Renal pelvis (tissue), 4 donors: Measurements from ENCODE around the gene RAD1. TPM values are rescaled to one million over a fixed set of nuclear protein-coding genes. Genes with fewer than 3 reads are reported as not detected.
"Not testable (repeated sequence)": the region's sequence is repeated elsewhere in the genome, so short reads cannot be mapped to it uniquely, and the experiment has no call there.

Experiments
- DNase-seq: peaks from one replicate; pipeline ENCODE4 v3.0.0-alpha.2; 2013
- polyA plus RNA-seq, 3 donors: library from polyadenylated mRNA; unstranded; fragments of 120-200 nt; gene quantifications; one replicate each; pipeline ENCODE4 v1.2.1, GENCODE V29; 2013; ENCODE audit not compliant: insufficient read length in 3 of 3

Gene RAD1
- polyA plus RNA-seq, 3 donors, result 28.9 to 38.5 (median 34.3) TPM

DNA sequence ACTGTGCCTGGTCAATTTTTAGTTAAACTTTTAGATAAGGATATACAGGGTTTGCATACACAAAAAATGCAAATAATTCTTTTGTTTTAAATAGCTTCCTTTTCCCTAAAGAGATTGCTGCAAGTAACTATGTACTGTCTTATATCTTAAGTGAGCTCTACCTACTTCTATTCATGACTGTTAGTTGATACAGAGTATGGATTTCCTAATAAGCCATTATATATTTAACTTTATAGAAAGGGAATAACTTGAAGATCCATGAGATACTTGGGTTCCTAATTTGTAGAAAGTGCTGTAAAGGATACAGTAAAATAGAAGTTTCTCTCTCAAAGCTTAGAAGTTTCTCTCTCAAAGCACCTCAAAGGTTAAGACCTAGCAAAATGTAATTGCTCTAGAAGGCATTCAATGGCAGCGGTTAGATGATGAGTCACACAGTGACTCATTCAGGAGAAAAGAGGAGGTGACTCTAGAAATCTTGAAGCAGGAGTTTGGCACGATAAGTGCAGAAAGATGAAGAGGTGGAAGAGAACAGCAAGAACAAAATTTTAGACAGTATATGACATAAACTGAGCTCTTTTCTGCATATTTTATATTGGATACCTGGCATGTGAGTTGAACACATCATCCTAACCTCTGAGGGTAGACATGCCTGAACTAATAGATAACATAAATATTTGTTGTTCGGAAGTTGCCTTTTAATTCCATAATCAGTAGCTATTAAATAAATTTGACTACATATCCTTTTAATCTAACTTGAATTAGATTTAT lies 8.6 kb upstream of the RAD1 start:
- DNase-seq, result no peak

DNA sequence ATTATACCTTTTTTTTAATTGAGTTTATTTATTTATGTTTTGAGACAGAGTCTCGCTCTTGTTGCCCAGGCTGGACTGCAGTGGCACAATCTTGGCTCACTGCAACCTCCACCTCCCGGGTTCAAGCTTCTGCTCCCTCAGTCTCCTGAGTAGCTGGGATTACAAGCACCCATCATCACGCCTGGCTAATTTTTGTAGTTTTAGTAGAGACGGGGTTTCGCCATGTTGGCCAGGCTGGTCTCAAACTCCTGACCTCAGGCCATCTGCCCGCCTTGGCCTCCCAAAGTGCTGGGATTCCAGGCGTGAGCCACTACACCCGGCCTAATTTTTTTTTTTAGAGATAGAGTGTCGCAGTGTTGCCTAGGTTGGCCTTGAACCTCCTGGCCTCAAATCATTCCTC lies 8.0 kb upstream of the RAD1 start:
- not testable (repeated sequence) for DNase-seq

DNA sequence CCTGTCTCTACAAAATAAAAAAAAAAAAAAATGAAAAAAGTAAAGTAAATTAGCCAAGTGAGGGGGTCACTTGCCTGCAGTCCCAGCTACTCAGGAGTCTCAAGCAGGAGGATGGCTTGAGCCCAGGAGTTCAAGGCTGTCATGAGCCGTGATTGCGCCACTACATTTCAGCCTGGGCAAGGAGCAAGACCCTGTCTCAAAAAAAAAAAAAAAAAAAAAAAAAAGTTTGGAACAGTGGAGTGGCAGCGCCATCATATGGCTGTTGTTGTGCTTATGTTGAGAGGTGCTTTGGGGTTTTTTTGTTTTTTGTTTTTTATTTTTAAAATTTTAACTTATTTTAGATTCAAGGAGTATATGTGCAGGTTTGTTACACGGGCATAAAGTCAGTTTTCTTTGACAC lies 3.8 kb upstream of the RAD1 start:
- DNase-seq, result no peak

DNA sequence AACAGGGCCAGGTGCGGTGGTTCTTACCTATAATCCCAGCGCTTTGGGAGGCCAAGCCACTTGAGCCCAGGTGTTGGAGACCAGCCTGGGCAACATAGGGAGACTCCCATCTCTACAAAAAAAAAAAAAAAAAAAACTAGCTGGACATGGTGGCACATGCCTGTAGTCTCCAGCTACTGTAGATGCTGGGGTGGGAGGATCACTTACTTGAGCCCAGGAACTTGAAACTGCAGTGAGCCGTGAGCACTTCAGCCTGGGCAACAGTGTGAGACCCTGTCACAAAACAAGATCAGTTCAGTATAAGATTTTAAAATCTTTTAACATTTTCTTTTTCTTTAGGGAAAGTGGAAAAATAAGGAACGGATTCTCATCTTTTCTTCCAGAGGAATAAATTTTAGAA lies 2.7 kb upstream of the RAD1 start:
- no peak for DNase-seq

DNA sequence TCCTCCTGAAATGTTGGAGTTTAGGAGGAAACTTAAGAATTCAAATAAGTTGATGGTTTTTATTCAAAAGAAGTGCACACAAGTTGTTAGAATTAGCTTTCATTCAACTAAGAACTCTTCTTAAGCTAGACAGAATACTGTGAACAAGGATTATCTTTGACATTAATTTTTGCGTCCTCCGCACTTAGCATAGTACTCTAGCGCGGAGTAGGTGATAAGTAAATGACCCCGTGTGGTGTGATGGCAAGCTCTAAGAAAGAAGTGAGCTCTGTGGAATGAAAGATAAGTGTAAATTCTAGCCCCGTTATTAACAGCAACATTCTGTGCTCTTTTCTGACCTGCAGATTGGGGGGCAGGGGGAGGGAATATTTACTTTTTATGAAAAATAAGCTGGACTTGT lies 1.2 kb upstream of the RAD1 start:
- DNase-seq, result no peak

DNA sequence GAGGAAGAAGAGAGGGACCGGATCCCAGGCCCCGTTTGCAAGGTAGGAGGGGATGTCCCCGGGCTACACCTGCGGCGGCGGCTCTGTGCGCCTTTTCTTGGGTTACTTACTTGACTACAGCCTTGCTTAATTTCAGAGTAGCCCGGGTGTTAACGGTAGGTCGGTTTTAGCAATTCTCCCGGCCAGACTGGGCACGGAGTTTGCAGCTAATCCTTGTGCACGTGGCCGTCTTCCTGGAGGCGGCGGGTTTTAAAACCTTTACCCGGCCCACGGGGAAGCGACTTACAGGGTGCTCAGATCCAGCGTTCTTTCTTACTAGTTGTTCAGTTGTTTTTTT lies 520 bp upstream of the RAD1 start:
- no peak for DNase-seq

DNA sequence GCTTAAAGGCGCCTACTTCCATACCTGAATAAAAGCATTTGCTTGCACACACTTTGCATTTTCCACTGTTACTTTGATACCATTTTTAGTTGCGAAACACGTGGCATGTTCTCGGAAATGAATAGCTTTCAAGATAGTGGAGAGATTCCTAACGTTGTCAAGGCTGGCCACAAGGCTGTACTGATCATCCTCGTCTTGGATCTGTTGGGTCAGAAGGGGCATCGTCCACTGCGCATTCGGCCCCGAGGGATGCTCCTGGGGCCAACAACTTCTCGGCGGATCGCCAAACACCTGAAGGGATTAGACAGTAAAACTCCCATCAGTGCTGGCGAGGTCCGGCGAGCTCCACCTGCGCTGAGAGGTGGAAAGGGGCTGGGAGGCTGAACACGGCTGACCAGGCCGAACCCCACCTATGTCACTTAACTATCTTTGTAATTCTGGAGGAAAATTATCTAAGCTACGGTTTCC lies 599 bp downstream of the RAD1 start:
- DNase-seq, result no peak

DNA sequence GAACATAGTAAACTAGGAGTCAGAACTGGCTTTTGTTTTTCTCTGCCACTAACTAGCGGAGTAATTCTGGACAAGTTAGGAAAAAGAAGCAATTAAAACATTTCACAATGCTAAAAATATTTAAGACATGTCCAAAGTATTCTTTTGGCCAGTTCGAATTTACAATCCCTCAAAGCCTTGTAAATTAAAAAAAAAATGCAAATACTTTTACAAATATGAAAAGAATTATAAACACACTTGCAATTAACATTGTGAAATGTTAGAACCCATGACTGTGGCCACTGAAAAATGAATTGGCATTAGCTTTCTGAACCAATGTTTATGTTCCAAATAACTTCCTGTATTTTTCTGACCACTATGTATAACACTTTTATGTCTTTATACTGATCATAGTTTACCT lies 2.2 kb downstream of the RAD1 start:
- no peak for DNase-seq

DNA sequence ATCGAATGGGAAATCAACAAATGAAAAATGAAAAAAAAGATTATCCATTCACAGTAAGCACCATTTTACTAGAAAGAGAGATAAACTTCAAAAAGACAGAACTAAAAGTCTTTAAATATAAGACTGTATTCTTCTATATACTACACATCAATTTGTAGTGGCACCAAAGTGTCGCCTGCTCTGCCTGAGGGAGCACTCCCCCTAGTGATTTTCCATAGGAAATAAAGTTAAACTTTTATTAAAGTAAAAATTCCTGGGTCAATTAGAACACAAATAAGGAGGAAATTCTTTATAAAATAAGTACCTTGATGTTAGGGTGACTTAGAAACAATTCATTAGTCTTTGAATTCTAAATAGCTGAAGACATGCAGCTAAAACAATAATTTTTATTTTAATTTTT lies 9.7 kb downstream of the RAD1 start:
- DNase-seq, result no peak

DNA sequence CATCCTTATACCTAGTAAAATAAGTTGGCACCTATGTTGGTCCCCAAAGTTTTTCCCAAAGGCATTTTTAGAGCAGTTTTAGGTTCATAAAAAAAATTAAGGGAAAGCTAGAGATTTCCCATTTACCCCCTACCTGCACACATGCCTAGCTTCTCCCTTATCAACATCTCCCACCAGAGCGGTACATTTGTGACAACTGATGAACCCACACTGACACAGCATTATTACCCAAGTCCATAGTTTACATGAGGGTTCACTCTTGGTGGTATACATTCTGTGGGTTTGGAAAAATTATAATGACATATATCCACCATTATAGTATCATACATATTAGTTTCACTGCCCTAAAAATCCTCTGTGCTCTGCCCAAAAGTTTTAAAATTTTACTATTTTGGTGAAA lies 12.0 kb downstream of the RAD1 start:
- DNase-seq, result no peak

DNA sequence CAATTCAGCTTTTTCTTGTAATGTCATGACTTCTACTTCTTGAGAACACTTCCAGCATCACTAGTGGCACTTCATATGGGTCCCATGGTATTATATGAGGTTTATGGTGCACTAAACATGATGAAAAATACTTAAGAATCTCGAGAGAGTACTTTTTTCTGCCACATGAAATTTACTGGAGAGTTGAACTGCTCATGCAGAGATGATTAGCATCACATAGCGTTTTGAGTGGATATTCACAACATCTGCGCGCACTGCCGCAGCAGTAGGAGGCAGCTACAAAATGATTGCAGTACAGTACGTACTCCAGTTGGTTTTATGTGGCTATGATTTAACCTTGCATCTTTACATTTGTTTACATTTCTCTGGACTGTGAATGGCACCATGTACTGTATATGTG lies 14.7 kb downstream of the RAD1 start:
- no peak for DNase-seq

DNA sequence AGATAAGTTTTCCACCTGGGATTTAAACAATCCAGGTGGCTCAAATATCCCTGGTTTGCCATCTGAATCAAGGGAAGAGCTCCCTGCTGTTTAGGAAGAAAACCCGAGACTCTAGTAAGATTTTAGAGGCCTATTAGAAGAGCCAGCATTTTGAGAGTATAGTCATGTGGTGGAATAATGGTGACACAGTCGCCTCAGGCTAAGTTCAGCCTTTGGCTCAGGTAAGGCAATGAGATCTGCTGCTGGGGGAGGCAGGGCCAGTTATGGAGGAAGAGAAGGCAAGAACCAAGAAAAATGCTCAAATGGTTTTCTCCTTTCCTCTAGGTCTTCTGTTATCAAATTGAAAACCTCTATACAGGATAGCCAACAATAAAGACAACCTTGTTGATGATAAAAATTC lies 16.2 kb downstream of the RAD1 start:
- DNase-seq, result no peak

DNA sequence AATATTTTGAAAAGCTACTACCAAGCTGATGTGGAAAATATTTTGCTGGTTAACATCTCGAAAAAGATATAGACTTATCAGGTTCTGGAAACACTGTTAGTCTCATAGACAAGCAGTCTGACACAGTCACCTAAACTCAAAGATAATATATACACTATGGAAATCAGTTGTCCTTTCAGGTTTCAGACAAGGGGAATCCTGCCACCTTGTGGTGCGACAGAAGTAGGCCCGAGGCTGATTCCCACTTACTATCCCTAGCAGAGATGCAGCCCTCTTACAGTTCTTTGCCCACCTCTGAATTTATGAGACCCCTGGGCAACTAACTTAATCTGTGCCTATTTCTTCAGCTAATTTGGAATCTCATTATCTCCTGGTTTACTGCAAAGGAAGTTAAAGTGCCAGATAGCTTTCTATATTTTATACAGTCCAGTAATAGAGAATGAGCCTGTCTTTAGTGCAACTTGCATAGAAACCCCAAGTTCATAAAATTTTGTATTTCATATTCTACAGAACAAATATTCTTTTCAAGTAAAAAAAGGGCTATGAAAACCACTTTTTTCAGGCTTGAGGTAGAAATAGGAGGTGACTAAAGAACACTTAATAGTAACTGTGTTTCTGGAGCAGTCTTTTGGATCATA lies 16.9 kb downstream of the RAD1 start:
- peak; percentile 67 for DNase-seq

DNA sequence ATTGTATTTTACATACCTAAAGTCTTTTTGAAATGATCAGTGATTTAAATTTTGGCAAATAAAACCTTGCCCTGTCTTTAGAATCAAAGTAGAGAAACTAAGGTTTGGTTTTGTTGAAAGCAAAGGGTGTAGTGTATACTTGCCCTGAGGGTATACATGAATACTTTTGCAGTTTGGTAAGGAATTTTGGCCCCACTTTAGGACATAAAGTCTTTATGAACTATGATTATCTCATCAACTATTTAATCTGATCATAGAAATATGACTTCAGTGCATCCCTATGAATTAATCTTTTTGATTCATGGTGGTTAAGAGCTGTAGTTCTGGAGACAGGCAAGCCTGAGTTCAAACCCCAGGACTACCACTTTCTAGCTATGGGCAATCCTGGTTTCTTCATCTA lies 17.7 kb downstream of the RAD1 start:
- no peak for DNase-seq

DNA sequence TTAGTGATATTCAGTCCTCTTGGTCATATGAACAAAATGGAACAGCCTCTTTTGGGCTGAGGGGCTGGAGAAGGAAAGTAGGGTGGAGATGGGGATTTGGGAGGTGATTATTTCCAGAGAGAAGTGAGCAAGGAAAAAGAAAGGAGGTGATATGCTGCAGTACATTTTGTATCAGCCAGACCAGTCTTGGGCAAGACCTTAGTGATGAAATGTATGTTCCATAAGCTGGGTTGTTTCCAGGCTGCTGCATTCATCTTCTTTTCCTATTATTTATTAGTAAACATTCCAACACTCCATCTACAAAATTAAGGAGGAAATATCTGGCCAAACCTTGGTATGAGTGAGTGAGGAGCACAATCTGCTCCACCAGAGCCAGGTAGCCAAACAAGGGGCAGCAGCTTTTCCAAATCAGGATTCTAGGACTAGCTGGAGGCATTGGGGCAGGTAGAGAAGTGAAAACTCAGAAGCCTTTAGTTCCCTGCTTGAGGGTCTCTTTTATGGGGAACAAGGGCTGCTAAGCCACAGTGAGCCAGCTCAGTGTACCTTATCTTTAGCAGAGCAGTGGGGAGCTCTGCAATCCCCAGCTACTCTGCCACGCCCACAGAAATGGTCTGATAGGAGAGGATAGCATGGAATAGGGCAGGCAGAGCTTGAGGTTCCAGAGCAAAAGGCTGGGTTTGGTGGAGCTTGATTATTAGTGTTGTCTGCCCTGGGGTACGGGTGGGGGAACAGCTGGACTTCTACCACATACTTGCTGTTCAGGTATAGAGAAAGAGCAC lies 19.5 kb downstream of the RAD1 start:
- DNase-seq, result no peak

DNA sequence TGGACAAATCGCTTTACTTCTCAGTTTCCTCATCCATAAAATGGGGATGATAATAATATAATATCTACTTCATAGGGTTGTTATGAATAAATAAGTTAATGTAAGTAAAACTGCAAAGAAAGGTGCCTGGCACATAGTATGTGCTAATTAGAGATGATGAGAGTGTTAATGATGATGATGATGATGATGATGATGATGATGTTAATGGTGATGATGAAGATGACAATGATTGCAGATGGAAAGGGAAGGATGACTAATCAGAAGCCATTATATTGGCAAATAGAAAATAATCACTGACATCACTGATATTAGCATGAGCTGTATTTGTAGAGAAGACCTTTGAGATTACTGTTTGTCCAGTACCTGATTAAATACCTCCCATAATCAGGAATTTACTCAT lies 20.6 kb downstream of the RAD1 start:
- no peak for DNase-seq

DNA sequence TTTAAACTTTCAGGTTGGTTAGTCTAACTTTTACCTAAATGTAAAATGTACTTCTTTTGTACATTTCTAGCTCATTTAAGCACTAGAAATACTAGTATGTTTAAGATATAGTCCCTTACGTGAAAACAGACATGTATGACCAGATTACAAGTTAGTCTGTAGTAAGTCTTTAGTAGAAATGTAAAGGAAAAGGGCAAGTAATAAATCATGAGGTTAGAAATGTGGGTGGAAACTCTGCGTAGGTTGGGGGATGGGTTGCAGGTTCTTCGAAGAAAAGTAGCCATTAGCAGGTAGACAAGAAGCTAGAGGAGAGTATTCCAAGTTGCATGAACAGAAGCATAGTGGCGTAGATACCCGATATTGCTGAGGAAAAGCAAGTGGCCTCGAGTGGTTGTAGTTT lies 22.9 kb downstream of the RAD1 start:
- no peak for DNase-seq

DNA sequence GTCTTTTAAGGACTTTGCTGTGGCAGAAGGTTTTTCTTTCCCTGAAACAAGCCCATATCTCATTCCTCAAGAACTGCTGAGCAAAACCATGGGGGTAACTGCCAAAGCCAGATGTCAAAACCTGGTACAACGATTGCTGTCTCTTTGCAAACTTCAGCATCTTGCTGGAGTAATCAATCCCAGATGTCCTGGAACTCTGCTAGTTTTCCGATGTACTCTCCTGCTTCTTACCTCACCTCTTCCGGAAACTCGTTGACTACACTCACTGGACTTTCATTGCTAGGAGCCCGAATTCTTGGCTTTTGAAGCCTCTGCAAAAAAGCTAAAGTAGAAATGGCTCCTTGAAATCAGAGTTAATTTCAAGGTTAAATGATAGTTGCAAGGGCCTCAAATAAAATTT lies 23.3 kb downstream of the RAD1 start:
- no peak for DNase-seq

DNA sequence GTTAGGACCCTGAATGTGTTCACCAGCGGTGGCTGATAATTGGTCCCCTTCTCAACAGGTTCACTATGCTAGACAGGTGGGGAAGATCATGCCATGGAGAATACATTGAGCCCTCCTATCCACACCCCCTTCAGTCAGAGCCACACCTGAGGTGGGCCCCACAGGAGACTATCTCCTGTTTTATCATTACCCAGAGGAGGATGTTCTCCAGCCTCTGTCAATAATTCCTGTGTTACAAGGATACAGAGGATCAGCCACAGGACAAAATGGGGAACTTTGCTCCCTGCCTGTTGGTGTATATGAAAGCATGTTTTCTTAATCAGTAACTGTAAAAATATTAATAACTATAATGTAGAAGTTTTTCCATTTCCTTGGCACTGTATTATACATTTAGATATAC lies 25.9 kb downstream of the RAD1 start:
- no peak for DNase-seq

DNA sequence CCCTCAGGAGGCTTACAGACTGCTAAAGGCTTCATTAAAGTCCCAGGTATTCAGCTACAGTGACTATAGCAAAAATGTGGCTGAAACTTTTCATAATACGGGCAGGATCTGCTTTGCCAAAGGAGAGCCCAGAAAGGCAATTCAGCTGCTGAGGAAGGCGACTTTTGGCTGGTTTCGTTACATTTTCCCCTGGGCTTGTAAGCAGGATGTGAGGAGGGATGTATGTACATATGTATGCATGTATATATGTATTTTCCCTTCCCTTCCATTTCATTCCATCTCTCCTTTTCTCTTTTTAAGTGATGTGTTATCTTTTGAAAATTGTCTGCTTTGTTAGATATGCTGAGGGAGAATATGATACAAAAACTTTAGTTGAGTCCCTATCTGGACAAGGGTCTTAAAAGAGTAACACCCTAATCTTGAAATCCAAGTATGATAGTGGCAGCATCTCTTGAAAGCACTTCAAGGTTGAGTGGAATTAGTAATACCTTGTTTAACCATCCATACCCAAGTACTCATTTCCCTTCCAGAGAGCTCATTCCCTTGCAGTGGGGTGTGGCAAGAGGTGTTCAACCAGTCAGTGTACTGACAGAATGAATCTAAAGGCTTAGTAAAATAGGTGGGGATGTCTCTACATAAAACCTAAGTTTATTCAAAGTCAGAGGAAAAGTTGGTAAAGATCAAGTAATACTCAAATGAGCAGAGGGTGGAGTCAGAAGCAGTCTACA lies 28.7 kb downstream of the RAD1 start:
- no peak for DNase-seq

DNA sequence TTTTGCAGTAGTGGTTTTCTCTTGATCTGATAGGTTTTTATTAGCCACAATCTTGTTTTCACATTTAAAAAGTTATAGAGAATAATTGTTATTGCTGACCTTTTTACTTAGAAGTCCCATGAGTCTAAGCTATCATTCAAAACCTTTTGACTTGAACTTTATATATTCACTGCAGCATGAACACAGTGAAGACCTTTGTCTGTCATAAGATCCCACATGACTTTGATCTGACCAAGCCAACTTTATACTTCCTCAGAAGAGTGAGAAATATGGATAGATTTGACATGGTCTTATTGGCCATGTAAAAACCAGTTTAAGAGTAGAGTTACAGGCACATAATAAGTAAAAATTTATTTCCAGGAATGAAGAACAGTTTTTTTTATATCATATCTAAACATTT lies 34.1 kb downstream of the RAD1 start:
- no peak for DNase-seq

DNA sequence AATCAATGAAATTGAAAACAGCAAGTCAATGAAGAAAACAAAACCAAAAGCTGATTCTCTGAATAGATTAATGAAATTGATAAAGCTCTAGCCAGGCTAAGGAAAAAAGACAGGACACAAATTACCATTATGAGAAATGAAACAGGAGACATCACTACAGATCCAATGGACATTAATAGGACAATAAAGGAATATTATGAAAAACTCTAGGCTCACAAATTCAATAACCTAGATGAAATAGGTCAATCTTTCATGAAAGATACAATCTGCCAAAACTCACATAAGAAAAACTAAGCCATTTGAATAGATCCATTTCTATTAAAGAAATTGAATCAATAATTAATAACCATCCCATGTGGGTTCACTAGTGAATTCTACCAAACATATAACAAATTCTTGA lies 39.0 kb downstream of the RAD1 start:
- no peak for DNase-seq

DNA sequence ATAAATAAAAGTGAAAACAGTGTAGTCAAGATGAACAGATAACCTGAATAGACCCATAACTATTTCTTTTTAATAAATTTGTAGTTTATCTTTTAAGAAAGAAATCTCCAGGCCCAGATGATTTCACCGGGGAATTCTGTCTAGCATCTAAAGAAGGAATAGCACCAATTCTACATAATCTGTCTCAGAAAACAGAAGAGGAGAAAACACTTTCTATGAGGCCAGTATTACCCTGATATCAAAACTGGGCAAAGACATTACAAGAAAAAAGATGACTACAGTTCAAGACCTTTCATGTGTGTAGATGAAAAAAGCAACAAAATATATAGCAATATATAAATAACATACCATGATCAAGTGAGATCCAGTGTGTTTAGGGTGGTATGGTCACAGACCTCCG lies 44.9 kb downstream of the RAD1 start:
- no peak for DNase-seq
